KBM-7 (cell line): ENCODE results near the gene HERPUD2.
"Not testable (repeated sequence)": the region's sequence is repeated elsewhere in the genome, so short reads cannot be mapped to it uniquely, and the experiment has no call there.

Experiments used
- DNase-seq: peaks from one replicate; pipeline ENCODE4 v3.0.0-alpha.2; 2015
- in situ Hi-C: fragments of 300-500 bp; cut with MboI; formaldehyde crosslinking; loops from 2 replicates; pipeline ENCODE4 v1.14.3; 2020; ENCODE audit warnings: low sequenced_read_pairs, low pct_unique_long_range_greater_than_20kb, mixed read lengths

HERPUD2 gene

DNA sequence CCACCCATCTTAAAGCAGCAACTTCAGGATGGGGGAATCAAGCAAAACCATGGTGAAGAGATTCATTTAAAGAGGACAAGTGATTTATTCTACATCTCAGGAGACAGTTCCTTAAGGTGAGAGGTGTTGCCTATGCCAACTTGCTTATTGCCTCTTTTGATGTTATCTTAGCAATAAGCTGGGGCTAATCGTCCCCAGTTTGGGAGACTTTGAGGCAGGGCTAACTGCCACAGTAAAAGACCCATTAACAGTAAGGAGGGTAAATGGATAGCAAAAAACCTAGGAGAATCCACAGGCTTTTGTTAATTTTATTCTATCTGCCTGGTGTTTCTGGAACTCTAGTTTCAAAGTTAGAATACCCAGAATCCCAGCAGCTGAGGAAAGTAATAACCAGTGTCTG lies 22.1 kb upstream of the HERPUD2 start:
- in situ Hi-C loops: loop anchor here (25.0 kb wide), 1 partner anchor 195 kb away; no protein-coding TSS in a partner anchor

DNA sequence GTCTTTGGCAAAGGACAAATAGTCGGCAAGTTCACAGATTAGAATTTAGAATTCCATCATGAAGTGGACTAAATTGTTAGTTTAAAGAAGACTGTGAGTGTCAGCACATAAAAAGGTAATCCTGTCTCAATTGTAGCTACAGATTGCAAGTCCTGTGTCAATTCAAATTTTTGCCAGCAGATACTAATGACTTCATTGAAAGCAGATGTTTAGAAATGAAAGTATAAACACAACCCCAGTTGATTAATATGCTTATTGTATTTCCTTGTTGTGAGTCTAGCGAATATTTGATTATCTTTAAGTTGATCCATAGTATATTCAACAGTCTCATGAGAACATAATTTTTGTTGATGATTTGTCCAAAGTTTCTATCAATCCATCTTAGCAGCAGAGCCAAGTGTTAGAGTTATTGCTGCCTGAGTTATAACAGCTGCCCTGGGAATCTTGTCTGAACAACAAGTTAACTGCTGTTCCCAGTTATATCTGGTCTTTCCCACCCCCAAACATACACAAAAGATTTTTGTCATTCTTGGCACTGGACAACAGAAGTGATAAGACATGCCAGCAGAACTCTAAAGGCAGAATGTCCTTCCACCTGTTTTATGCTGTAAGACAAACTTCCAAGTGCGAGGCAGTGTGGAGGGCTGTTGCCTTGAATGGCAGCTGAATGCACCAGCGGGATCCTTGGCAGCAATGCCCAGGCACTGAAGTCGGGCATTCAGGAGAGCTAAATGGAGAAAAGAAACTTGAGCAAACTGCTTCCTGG lies 21.3 kb upstream of the HERPUD2 start:
- in situ Hi-C loops: loop anchor here (25.0 kb wide), 1 partner anchor 196 kb away; no protein-coding TSS in a partner anchor
- DNase-seq: no peak

More for the DNA sequence above, 22.1 kb upstream of the HERPUD2 start:
- DNase-seq: no peak

DNA sequence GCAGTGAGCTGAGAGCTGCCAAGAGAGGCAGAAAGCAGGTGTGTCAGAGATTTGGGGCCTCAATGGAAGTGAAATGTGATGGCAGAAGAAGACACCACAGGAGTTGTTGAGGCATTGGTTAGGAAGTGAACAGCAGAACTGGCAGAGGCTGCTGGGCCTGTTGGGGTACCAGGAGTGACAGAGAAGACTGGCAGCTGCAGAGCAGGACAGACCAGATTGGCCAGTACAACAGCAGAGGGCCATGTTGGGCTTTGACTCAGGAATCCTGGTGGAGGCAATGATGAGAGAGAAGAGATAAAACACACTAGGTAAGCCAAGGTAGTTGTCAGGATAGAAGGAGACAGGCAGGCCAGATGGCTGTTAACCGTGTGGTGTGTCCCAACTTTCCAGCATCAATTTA lies 19.9 kb upstream of the HERPUD2 start:
- in situ Hi-C loops: loop anchor here (25.0 kb wide), 1 partner anchor 197 kb away; no protein-coding TSS in a partner anchor
- DNase-seq: peak; percentile 39

DNA sequence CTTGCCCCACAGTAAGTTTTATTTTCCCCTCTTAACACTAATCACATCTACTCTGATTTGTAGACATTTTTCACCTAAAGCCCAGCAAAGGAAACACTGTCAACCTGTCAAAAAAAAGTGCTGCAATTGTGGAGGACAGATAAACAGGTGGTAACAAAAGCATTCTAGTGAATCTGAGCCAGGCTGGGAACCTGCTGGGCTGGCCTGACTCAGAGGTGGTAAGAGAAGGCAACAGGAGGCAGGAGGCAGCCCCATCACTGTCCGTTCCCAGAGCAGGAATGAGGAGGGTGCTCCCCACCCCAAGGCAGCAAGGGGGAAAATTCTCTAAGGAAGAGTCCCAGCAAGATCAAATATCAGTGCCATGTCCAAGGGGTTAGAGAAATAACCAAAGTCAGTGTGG lies 19.5 kb upstream of the HERPUD2 start:
- no peak for DNase-seq
- in situ Hi-C loops: loop anchor here (25.0 kb wide), 1 partner anchor 198 kb away; no protein-coding TSS in a partner anchor

DNA sequence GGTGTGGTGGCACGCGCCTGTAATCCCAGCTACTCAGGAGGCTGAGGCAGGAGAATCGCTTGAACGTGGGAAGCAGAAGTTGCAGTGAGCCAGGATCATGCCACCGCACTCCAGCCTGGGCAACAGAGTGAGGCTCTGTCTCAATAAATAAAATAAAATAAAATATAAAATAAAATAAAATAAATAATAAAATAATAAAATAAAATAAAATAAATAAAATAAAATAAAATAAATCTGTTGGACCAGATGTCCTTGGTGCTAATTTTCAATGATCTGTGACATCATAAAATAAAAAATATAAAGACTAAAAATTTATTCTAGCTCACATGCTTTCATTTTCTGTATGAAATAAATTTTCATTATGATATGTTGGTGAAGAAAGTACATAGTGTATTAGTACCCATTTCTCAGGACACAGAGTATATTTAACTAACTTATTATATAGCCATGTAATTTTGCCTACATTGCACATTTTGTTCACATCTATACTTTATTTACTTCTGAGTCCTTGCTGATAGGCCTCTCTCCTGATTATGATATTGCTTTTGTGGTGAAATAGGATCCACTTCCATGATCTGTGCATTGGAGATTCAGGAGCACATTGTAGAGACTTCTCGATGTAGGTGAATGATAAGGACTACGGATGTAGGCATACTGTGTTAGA lies 17.8 kb upstream of the HERPUD2 start:
- DNase-seq: no peak
- in situ Hi-C loops: loop anchor here (25.0 kb wide), 1 partner anchor 200 kb away; no protein-coding TSS in a partner anchor

DNA sequence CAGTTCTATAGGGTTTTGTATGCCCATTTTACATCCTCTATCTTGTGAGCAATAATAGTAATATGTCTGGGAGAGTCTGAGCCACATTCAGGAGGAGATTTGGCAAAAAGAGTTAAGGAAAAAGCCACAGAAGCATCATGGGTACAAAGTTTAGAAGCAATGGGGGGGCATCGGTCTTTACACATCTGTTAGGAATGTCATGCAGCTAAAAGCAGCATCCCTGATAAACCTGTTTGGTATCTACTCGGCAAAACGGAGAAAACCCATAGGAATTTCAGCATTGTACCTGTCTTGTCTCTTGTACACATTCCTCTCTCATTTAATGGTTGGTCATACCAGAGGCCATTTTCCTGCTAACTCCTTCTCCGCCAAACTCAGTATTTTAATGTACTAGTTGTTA lies 12.5 kb upstream of the HERPUD2 start:
- in situ Hi-C loops: loop anchor here (25.0 kb wide), 1 partner anchor 205 kb away; no protein-coding TSS in a partner anchor
- DNase-seq: no peak

GRCh38 chr7:35705932-35706461 lies 11.1 kb upstream of the HERPUD2 start:
- in situ Hi-C loops: loop anchor here (25.0 kb wide), 1 partner anchor 206 kb away; no protein-coding TSS in a partner anchor
- no peak for DNase-seq

DNA sequence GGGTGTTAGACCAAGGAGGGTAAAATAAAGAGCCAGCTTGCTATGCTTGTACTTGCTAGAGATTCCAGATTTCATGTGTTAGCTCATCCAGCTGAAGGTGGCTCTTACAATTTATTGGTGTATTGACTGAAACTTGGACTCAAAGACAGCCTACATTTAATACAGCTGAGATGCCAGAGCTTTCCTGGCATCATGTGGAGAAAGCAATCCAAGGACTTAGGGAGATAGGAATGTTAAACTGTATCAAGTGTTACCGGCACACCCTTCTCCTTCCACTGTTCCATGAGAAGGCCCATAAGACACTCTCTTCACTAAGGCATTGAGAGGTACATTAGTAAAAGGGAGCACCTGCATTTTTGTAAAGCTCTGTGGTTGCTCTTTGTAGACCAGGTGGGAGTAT lies 9.3 kb upstream of the HERPUD2 start:
- no peak for DNase-seq
- in situ Hi-C loops: loop anchor here (25.0 kb wide), 1 partner anchor 208 kb away; no protein-coding TSS in a partner anchor

GRCh38 chr7:35702541-35702940 lies 7.6 kb upstream of the HERPUD2 start:
- in situ Hi-C loops: loop anchor here (25.0 kb wide), 1 partner anchor 210 kb away; no protein-coding TSS in a partner anchor
- DNase-seq: no peak

DNA sequence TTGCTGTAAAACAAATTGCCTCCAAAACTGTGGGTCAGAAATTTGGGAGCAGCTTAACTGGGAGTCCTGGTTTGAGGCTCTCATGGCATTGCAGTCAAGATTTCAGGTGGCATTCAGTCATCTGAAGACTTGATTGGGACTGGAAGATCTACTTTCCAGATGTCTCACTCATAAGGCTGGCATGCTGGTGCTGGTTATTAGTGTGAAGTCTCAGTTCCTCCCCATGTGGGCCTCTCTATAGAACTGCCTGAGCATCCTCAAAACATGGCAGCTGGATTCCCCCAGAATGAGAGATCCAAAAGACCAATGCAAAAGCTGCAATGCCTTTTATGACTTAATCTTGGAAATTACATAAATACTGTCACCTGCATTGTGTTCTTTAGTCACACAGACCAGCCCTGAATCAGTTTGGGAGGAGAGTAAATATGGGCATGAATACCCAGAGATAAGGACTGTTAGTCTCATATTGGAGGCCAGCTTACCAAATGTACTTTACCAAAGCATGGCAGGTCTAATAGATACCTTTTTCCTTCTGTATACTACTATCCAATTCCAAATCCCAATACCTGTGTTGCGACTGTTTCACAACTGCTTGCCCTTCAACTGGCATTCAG lies 6.5 kb upstream of the HERPUD2 start:
- in situ Hi-C loops: loop anchor here (25.0 kb wide), 1 partner anchor 211 kb away; no protein-coding TSS in a partner anchor
- DNase-seq: no peak

DNA sequence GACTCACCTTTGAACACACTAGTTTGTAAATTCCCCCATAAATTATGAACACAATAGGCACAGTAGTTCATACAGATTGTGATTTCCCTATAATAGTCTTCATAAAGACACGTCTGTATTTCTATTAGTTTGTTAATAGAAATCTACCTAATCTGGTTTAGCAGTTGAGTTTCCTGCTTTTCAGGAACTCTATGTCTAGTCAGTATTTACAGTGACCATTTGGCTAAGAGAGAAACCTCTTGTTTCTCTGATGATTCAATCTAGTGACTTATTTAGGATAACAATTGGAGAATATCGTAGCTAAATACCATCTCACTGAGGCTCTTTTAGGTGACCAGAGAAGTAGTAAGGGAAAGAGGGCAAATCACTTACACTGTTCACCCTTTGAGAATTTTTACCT lies 5.9 kb upstream of the HERPUD2 start:
- in situ Hi-C loops: loop anchor here (25.0 kb wide), 1 partner anchor 211 kb away; no protein-coding TSS in a partner anchor
- DNase-seq: no peak

- in situ Hi-C loops: loop anchor here (25.0 kb wide), 1 partner anchor 212 kb away; no protein-coding TSS in a partner anchor
Measured at GRCh38 chr7:35700333-35700732, 5.4 kb upstream of the HERPUD2 start.

GRCh38 chr7:35699796-35700305 lies 4.9 kb upstream of the HERPUD2 start:
- in situ Hi-C loops: loop anchor here (25.0 kb wide), 1 partner anchor 212 kb away; no protein-coding TSS in a partner anchor
- no peak for DNase-seq

More at GRCh38 chr7:35700333-35700732, 5.4 kb upstream of the HERPUD2 start:
- DNase-seq: no peak

DNA sequence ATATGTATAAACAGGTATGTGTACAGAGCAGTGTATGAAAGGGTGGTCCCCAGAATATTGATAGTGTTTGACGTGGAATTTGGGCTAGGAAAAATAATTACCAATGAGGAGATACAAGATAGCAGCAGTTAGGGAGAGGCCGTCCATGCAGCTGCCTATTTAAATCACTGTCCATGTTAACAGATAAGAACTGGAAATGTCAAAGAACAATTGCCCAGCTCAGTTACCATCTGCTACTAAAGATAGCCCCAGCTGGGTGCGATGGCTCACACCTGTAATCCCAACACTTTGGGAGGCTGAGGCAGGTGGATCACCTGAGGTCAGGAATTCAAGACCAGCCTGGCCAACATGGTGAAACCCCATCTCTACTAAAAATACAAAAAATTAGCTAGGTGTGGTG lies 3.4 kb upstream of the HERPUD2 start:
- DNase-seq, in situ Hi-C loops: not testable (repeated sequence)

- in situ Hi-C loops: no loop called here
- no peak for DNase-seq
Measured at GRCh38 chr7:35697414-35698175, 2.7 kb upstream of the HERPUD2 start.

- DNase-seq: no peak
Measured at GRCh38 chr7:35695987-35696386, 1.1 kb upstream of the HERPUD2 start.

DNA sequence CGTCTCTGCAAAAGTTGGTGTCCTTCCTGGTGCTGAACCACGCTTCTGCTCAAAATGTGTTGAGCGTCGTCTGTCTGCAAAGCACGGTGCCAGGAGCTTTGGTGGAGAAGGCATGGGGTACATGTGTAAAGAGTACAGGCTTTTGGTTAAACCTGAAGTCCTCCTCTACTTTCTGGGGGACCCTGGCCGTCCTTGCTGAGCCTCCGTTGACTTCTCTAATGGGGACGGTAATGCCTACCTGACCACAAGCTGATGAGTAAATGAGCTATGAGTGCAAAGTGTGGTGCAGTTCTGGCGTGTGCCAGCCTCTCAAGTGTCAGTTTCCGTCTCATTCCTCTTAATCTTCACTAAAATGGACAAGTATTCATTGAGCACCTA lies 527 bp upstream of the HERPUD2 start:
- no peak for DNase-seq
- in situ Hi-C loops: no loop called here

More at GRCh38 chr7:35695987-35696386, 1.1 kb upstream of the HERPUD2 start:
- in situ Hi-C loops: no loop called here

DNA sequence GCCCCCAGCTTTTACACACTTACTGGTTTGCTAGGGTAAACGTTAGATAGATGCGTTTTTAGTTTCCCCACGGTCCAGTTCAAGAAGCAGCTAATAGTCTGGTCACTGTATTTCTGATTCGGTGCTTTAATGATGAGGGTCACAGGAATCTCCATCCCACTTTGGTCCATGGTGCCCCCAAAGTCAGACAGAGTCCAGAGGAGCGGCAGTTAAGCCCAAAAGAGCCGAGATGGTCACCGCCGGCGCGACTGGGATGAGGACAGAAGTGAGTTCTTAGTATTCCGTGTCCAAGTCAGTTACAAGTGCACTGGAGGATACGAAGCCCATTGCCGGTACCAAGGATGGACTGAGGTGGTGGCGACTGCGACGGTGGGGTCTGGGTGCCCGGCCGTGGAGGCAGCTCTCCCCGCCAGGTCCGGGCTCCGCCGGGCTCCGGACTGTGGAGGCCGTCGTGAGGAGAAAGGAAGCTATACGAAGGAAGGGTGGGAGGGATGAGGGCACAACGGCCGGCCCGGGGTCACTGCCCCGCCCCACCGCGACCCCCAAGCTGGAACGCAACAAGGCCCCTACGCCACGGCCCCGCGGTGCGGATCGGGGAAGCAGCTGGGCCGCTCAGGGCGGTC lies 663 bp downstream of the HERPUD2 start:
- in situ Hi-C loops: no loop called here
- DNase-seq: no peak
